GM18870 (cell line): ENCODE measurements around the gene ADAM12.

Experiments used
- ATAC-seq: cut with Tn5 transposase; IDR thresholded peaks from one replicate; pipeline ENCODE4 v1.9.1; 2021; ENCODE audit warnings: moderate library complexity; ENCODE audit not compliant: unreplicated experiment

Gene ADAM12

GRCh38 chr10:126127481-126128029 is 260.7 kb downstream of the ADAM12 start:
- ATAC-seq, result no peak

- ATAC-seq, result no peak
Observed at GRCh38 chr10:126126866-126127265, 261.4 kb downstream of the ADAM12 start.

- no peak for ATAC-seq
Observed at GRCh38 chr10:126126023-126126422, 262.3 kb downstream of the ADAM12 start.

- no peak for ATAC-seq
Observed at GRCh38 chr10:126124668-126125349, 263.5 kb downstream of the ADAM12 start.

GRCh38 chr10:126124046-126124445 is 264.2 kb downstream of the ADAM12 start:
- ATAC-seq, result no peak

GRCh38 chr10:126123466-126123865 is 264.8 kb downstream of the ADAM12 start:
- ATAC-seq, result no peak

- no peak for ATAC-seq
Observed at GRCh38 chr10:126122881-126123280, 265.4 kb downstream of the ADAM12 start.

- ATAC-seq, result no peak
Observed at GRCh38 chr10:126119599-126119998, 268.7 kb downstream of the ADAM12 start.

- ATAC-seq, result no peak
Observed at GRCh38 chr10:126118476-126118875, 269.8 kb downstream of the ADAM12 start.

- no peak for ATAC-seq
Observed at GRCh38 chr10:126117196-126117595, 271.1 kb downstream of the ADAM12 start.

- no peak for ATAC-seq
Observed at GRCh38 chr10:126115886-126116285, 272.4 kb downstream of the ADAM12 start.

GRCh38 chr10:126114884-126115555 is 273.3 kb downstream of the ADAM12 start:
- ATAC-seq, result no peak

- no peak for ATAC-seq
Observed at GRCh38 chr10:126111516-126111915, 276.8 kb downstream of the ADAM12 start.

- ATAC-seq, result no peak
Observed at GRCh38 chr10:126110489-126111180, 277.6 kb downstream of the ADAM12 start.

- ATAC-seq, result no peak
Observed at GRCh38 chr10:126109893-126110292, 278.4 kb downstream of the ADAM12 start.

- no peak for ATAC-seq
Observed at GRCh38 chr10:126108693-126109092, 279.6 kb downstream of the ADAM12 start.

GRCh38 chr10:126104767-126105166 is 283.5 kb downstream of the ADAM12 start:
- no peak for ATAC-seq

GRCh38 chr10:126102636-126103035 is 285.6 kb downstream of the ADAM12 start:
- no peak for ATAC-seq

- no peak for ATAC-seq
Observed at GRCh38 chr10:126101736-126102135, 286.5 kb downstream of the ADAM12 start.

- no peak for ATAC-seq
Observed at GRCh38 chr10:126101325-126101724, 287.0 kb downstream of the ADAM12 start.

GRCh38 chr10:126099366-126099765 is 288.9 kb downstream of the ADAM12 start:
- ATAC-seq, result no peak

- no peak for ATAC-seq
Observed at GRCh38 chr10:126098226-126098581, 290.1 kb downstream of the ADAM12 start.
